ENCODE data around the gene INPPL1. TPM values are rescaled to one million over a fixed set of nuclear protein-coding genes. Genes with fewer than 3 reads are reported as not detected.

The INPPL1 gene
- total and polyA plus RNA-seq, 10 of the 15 experiments (the other 5 are each of a cell fraction or from before 2014, with no cell fraction given) = 0.47 to 116 (median 43.4) TPM

DNA sequence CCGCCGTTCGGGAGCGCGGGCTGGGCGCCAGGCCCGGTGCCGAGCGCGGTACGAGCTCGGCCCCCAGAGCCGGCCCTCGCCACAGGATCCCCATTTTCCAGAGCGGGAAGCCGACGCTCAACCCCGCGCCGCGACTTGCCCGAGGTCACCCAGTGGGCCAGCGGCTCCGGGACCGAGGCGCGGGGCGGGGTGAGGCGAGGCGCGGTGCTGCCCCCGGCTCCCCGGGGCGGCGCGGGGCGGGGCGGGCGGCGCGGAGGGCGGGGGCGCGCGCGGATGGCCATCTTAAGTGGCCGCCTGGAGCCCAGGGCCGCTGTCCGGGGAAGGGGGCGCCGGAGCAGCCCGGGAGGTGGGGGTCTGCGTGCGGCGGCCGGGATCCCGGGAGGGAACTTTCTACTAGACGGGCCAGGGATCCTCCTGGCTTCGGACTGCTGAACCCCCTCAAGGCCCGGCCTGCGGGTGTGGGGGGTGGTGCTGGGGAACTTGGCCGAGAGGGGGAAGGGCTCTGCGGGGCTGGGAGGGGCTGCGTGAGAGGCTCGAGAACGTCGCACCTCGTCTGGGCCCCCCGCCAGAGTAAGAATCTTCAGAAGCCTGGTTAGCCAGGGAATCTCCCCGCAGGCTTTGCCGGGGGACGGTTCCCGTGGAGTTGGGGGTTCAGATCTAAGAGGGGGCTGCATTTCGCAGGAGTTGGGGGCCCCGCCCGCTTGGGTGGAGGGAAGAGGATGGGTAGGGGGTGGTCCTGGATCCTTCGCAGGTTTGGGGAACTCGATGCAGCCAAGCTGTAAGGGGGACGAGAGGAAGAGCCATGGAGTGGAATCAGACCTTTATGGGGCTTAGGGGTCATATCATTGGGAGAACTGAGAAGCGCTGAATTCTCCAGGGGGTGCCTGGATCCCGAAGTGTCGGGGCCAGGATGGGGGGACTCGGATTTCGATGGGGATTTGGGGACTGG lies 678 bp upstream of the INPPL1 start (continued):
- no peak for TF ChIP-seq JUNB (IDR thresholded peaks at IDR 0.05)
- TF ChIP-seq RELA (IDR thresholded peaks at IDR 0.05; ENCODE audit: borderline replicate concordance, partially characterized antibody) = no peak
- TF ChIP-seq HDAC6 (IDR thresholded peaks at IDR 0.05; ENCODE audit: unreplicated experiment) = no peak
- no peak for TF ChIP-seq ZSCAN29 (IDR thresholded peaks at IDR 0.05)
- no peak for TF ChIP-seq PAX8 (IDR thresholded peaks at IDR 0.05)
- TF ChIP-seq POLR2A (IDR thresholded peaks at IDR 0.05; ENCODE audit: low read depth, low read length) = peak; percentile 65
- TF ChIP-seq MTA2 (IDR thresholded peaks at IDR 0.05; ENCODE audit: low read depth) = 0 out of 2 replicates have a peak, but pooled peaks have one; percentile 12
- no peak for TF ChIP-seq TCF3 (IDR thresholded peaks at IDR 0.05; ENCODE audit: borderline replicate concordance, insufficient read depth, low read depth, low read length)
- TF ChIP-seq FOXK2 (IDR thresholded peaks at IDR 0.05) = no peak
- TF ChIP-seq ZNF24 (IDR thresholded peaks at IDR 0.05) = no peak
- TF ChIP-seq, protein P1, sequence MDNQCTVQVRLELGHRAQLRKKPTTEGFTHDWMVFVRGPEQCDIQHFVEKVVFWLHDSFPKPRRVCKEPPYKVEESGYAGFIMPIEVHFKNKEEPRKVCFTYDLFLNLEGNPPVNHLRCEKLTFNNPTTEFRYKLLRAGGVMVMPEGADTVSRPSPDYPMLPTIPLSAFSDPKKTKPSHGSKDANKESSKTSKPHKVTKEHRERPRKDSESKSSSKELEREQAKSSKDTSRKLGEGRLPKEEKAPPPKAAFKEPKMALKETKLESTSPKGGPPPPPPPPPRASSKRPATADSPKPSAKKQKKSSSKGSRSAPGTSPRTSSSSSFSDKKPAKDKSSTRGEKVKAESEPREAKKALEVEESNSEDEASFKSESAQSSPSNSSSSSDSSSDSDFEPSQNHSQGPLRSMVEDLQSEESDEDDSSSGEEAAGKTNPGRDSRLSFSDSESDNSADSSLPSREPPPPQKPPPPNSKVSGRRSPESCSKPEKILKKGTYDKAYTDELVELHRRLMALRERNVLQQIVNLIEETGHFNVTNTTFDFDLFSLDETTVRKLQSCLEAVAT (IDR thresholded peaks at IDR 0.05) = peak; percentile 52
- TF ChIP-seq ZNF207 (IDR thresholded peaks at IDR 0.05; ENCODE audit: borderline replicate concordance) = no peak
- TF ChIP-seq SMC3 (IDR thresholded peaks at IDR 0.05; ENCODE audit: borderline replicate concordance, low read length) = no peak
- TF ChIP-seq, protein P2, sequence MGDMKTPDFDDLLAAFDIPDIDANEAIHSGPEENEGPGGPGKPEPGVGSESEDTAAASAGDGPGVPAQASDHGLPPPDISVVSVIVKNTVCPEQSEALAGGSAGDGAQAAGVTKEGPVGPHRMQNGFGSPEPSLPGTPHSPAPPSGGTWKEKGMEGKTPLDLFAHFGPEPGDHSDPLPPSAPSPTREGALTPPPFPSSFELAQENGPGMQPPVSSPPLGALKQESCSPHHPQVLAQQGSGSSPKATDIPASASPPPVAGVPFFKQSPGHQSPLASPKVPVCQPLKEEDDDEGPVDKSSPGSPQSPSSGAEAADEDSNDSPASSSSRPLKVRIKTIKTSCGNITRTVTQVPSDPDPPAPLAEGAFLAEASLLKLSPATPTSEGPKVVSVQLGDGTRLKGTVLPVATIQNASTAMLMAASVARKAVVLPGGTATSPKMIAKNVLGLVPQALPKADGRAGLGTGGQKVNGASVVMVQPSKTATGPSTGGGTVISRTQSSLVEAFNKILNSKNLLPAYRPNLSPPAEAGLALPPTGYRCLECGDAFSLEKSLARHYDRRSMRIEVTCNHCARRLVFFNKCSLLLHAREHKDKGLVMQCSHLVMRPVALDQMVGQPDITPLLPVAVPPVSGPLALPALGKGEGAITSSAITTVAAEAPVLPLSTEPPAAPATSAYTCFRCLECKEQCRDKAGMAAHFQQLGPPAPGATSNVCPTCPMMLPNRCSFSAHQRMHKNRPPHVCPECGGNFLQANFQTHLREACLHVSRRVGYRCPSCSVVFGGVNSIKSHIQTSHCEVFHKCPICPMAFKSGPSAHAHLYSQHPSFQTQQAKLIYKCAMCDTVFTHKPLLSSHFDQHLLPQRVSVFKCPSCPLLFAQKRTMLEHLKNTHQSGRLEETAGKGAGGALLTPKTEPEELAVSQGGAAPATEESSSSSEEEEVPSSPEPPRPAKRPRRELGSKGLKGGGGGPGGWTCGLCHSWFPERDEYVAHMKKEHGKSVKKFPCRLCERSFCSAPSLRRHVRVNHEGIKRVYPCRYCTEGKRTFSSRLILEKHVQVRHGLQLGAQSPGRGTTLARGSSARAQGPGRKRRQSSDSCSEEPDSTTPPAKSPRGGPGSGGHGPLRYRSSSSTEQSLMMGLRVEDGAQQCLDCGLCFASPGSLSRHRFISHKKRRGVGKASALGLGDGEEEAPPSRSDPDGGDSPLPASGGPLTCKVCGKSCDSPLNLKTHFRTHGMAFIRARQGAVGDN (IDR thresholded peaks at IDR 0.05) = 0 out of 2 replicates have a peak, but pooled peaks have one; percentile 22
- peak; percentile 83 for TF ChIP-seq NR2F1 (conservative IDR thresholded peaks at IDR 0.05)
